Measurements from ENCODE around the gene TIMM13.
"Not testable (repeated sequence)": the region's sequence is repeated elsewhere in the genome, so short reads cannot be mapped to it uniquely, and the experiment has no call there.

TIMM13 gene

GRCh38 chr19:2395293-2395829, 32.0 kb downstream of the TIMM13 start:
- H3K27ac ChIP-seq (ENCODE audit: insufficient read depth, low read length, poor library complexity, severe bottlenecking); H3K4me1 ChIP-seq (ENCODE audit: control insufficient read depth, insufficient read depth, low read length, poor library complexity, severe bottlenecking); H3K4me3 ChIP-seq (ENCODE audit: insufficient read depth, low read depth, low read length, poor library complexity, severe bottlenecking); H3K36me3 ChIP-seq (ENCODE audit: control insufficient read depth, insufficient read depth, low read length); H3K9me3 ChIP-seq (ENCODE audit: control insufficient read depth, low read length); DNase-seq; H3K27me3 ChIP-seq (replicated peaks; ENCODE audit: control insufficient read depth, insufficient read depth, low read length, poor library complexity, severe bottlenecking): not testable (repeated sequence)

GRCh38 chr19:2394442-2395292, 32.7 kb downstream of the TIMM13 start:
- no peaks in the 10 kb centered on the region for H3K4me1 ChIP-seq (ENCODE audit: control insufficient read depth, insufficient read depth, low read length, poor library complexity, severe bottlenecking)
- no peak for DNase-seq
- no peaks in the 10 kb centered on the region for H3K36me3 ChIP-seq (ENCODE audit: control insufficient read depth, insufficient read depth, low read length)
- no peaks in the 10 kb centered on the region for H3K9me3 ChIP-seq (ENCODE audit: control insufficient read depth, low read length)
- no peaks in the 10 kb centered on the region for H3K27me3 ChIP-seq (replicated peaks; ENCODE audit: control insufficient read depth, insufficient read depth, low read length, poor library complexity, severe bottlenecking)
- no peak overlapping the region for H3K27ac ChIP-seq (ENCODE audit: insufficient read depth, low read length, poor library complexity, severe bottlenecking)
- H3K4me3 ChIP-seq (ENCODE audit: insufficient read depth, low read depth, low read length, poor library complexity, severe bottlenecking) = no peak overlapping the region

- Histone ChIP-seq H3K4me3 (ENCODE audit: insufficient read depth, low read depth, low read length, poor library complexity, severe bottlenecking) (no peak overlapping the region), H3K4me1 (ENCODE audit: control insufficient read depth, insufficient read depth, low read length, poor library complexity, severe bottlenecking) (no peaks in the 10 kb centered on the region), H3K9me3 (ENCODE audit: control insufficient read depth, low read length) (no peaks in the 10 kb centered on the region), H3K36me3 (ENCODE audit: control insufficient read depth, insufficient read depth, low read length) (no peaks in the 10 kb centered on the region), H3K27ac (ENCODE audit: insufficient read depth, low read length, poor library complexity, severe bottlenecking) (no peak overlapping the region), H3K27me3 (replicated peaks; ENCODE audit: control insufficient read depth, insufficient read depth, low read length, poor library complexity, severe bottlenecking) (no peaks in the 10 kb centered on the region)
- no peak for DNase-seq
These were observed 33.3 kb downstream of the TIMM13 start for GRCh38 chr19:2394054-2394441.

GRCh38 chr19:2392899-2393298, 34.5 kb downstream of the TIMM13 start:
- H3K36me3 ChIP-seq (ENCODE audit: control insufficient read depth, insufficient read depth, low read length); DNase-seq; H3K4me1 ChIP-seq (ENCODE audit: control insufficient read depth, insufficient read depth, low read length, poor library complexity, severe bottlenecking); H3K4me3 ChIP-seq (ENCODE audit: insufficient read depth, low read depth, low read length, poor library complexity, severe bottlenecking); H3K27me3 ChIP-seq (replicated peaks; ENCODE audit: control insufficient read depth, insufficient read depth, low read length, poor library complexity, severe bottlenecking); H3K9me3 ChIP-seq (ENCODE audit: control insufficient read depth, low read length); H3K27ac ChIP-seq (ENCODE audit: insufficient read depth, low read length, poor library complexity, severe bottlenecking): not testable (repeated sequence)

GRCh38 chr19:2392366-2392765, 35.0 kb downstream of the TIMM13 start:
- H3K27me3 ChIP-seq (replicated peaks; ENCODE audit: control insufficient read depth, insufficient read depth, low read length, poor library complexity, severe bottlenecking) = no peaks in the 10 kb centered on the region
- no peaks in the 10 kb centered on the region for H3K36me3 ChIP-seq (ENCODE audit: control insufficient read depth, insufficient read depth, low read length)
- no peaks in the 10 kb centered on the region for H3K4me1 ChIP-seq (ENCODE audit: control insufficient read depth, insufficient read depth, low read length, poor library complexity, severe bottlenecking)
- H3K4me3 ChIP-seq (ENCODE audit: insufficient read depth, low read depth, low read length, poor library complexity, severe bottlenecking) = no peak overlapping the region
- no peaks in the 10 kb centered on the region for H3K9me3 ChIP-seq (ENCODE audit: control insufficient read depth, low read length)
- no peak for DNase-seq
- no peak overlapping the region for H3K27ac ChIP-seq (ENCODE audit: insufficient read depth, low read length, poor library complexity, severe bottlenecking)

- no peaks in the 10 kb centered on the region for H3K27me3 ChIP-seq (replicated peaks; ENCODE audit: control insufficient read depth, insufficient read depth, low read length, poor library complexity, severe bottlenecking)
- peak in 2 of 3 donors; percentile 6 to 39 for DNase-seq
- H3K27ac ChIP-seq (ENCODE audit: insufficient read depth, low read length, poor library complexity, severe bottlenecking) = no peak overlapping the region
- no peaks in the 10 kb centered on the region for H3K36me3 ChIP-seq (ENCODE audit: control insufficient read depth, insufficient read depth, low read length)
- no peaks in the 10 kb centered on the region for H3K9me3 ChIP-seq (ENCODE audit: control insufficient read depth, low read length)
- no peaks in the 10 kb centered on the region for H3K4me1 ChIP-seq (ENCODE audit: control insufficient read depth, insufficient read depth, low read length, poor library complexity, severe bottlenecking)
- no peak overlapping the region for H3K4me3 ChIP-seq (ENCODE audit: insufficient read depth, low read depth, low read length, poor library complexity, severe bottlenecking)
These were observed 36.2 kb downstream of the TIMM13 start for GRCh38 chr19:2391118-2391725.

- Histone ChIP-seq H3K4me3 (ENCODE audit: insufficient read depth, low read depth, low read length, poor library complexity, severe bottlenecking) (no peak overlapping the region), H3K27ac (ENCODE audit: insufficient read depth, low read length, poor library complexity, severe bottlenecking) (no peak overlapping the region), H3K4me1 (ENCODE audit: control insufficient read depth, insufficient read depth, low read length, poor library complexity, severe bottlenecking) (no peaks in the 10 kb centered on the region), H3K36me3 (ENCODE audit: control insufficient read depth, insufficient read depth, low read length) (no peaks in the 10 kb centered on the region), H3K27me3 (replicated peaks; ENCODE audit: control insufficient read depth, insufficient read depth, low read length, poor library complexity, severe bottlenecking) (no peaks in the 10 kb centered on the region), H3K9me3 (ENCODE audit: control insufficient read depth, low read length) (no peaks in the 10 kb centered on the region)
- DNase-seq = no peak
These were observed 37.8 kb downstream of the TIMM13 start for GRCh38 chr19:2389594-2389993.

- no peaks in the 10 kb centered on the region for H3K27me3 ChIP-seq (replicated peaks; ENCODE audit: control insufficient read depth, insufficient read depth, low read length, poor library complexity, severe bottlenecking)
- no peak overlapping the region for H3K4me3 ChIP-seq (ENCODE audit: insufficient read depth, low read depth, low read length, poor library complexity, severe bottlenecking)
- no peak for DNase-seq
- H3K36me3 ChIP-seq (ENCODE audit: control insufficient read depth, insufficient read depth, low read length) = no peaks in the 10 kb centered on the region
- no peaks in the 10 kb centered on the region for H3K4me1 ChIP-seq (ENCODE audit: control insufficient read depth, insufficient read depth, low read length, poor library complexity, severe bottlenecking)
- no peaks in the 10 kb centered on the region for H3K9me3 ChIP-seq (ENCODE audit: control insufficient read depth, low read length)
- H3K27ac ChIP-seq (ENCODE audit: insufficient read depth, low read length, poor library complexity, severe bottlenecking) = no peak overlapping the region
These were observed 39.8 kb downstream of the TIMM13 start for GRCh38 chr19:2387367-2388288.

- no peak for DNase-seq
- H3K4me3 ChIP-seq (ENCODE audit: insufficient read depth, low read depth, low read length, poor library complexity, severe bottlenecking) = no peak overlapping the region
- no peak overlapping the region for H3K27ac ChIP-seq (ENCODE audit: insufficient read depth, low read length, poor library complexity, severe bottlenecking)
- H3K36me3 ChIP-seq (ENCODE audit: control insufficient read depth, insufficient read depth, low read length) = no peaks in the 10 kb centered on the region
- no peaks in the 10 kb centered on the region for H3K4me1 ChIP-seq (ENCODE audit: control insufficient read depth, insufficient read depth, low read length, poor library complexity, severe bottlenecking)
- H3K9me3 ChIP-seq (ENCODE audit: control insufficient read depth, low read length) = no peaks in the 10 kb centered on the region
- no peaks in the 10 kb centered on the region for H3K27me3 ChIP-seq (replicated peaks; ENCODE audit: control insufficient read depth, insufficient read depth, low read length, poor library complexity, severe bottlenecking)
These were observed 42.2 kb downstream of the TIMM13 start for GRCh38 chr19:2385053-2385721.
